GM12891 (cell line): Measurements from ENCODE around the gene KCNK17.

Experiments used
- POLR2A ChIP-seq: IDR thresholded peaks from 2 replicates; pipeline ENCODE4 v1.6.1; 2011; ENCODE audit warnings: low read depth, low read length, control low read depth
- POLR2AphosphoS5 ChIP-seq: IDR thresholded peaks from 2 replicates; pipeline ENCODE4 v1.6.1; 2011; ENCODE audit warnings: low read depth, low read length, control low read depth
- POU2F2 ChIP-seq: IDR thresholded peaks from 2 replicates; pipeline ENCODE4 v1.6.1; 2011; ENCODE audit warnings: low read depth, mild to moderate bottlenecking, control low read depth, low read length, moderate library complexity
- SPI1 ChIP-seq: IDR thresholded peaks from 2 replicates; pipeline ENCODE4 v1.6.1; 2011; ENCODE audit warnings: low read depth, low read length, control low read depth
- TAF1 ChIP-seq: IDR thresholded peaks from 2 replicates; pipeline ENCODE4 v1.6.1; 2011; ENCODE audit warnings: low read depth, low read length, control low read depth

DNA sequence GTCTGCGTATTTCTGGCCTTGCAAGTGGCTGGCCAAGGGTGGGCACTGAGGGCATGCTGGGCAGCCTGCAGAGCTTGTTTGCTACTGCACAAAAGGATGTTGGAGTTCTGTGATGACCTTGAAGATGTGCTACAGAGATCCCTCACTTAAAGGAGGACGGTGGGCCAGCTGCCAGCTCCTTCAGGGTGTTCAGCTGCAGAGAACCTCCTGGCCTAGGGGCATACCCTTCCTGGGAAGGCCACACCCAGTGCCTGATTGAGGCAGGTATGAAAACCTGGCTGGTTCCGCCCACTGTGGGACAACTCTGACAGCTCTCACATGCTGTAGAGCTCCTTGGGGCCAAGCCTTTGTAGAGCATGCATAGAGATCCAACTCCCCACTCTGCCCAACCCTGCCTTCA, 3.0 kb upstream of the KCNK17 start:
- TF ChIP-seq POLR2A (no peak), POLR2AphosphoS5 (no peak), SPI1 (no peak), TAF1 (no peak), POU2F2 (no peak)
